ENCODE measurements around the gene PSAP.

GRCh38 chr10:71845410-71846405 is 5.3 kb downstream of the PSAP start:
- no peak for TF ChIP-seq CTCF (IDR thresholded peaks at IDR 0.05)
- no peak for TF ChIP-seq POLR2A (IDR thresholded peaks at IDR 0.05)

Data from right lobe of liver (tissue), 4 donors.